Activated CD4-positive, alpha-beta T cell treated with anti-CD3 and anti-CD28 coated beads, Interleukin-2, amount 50 U/mL, for 16 hours (primary cell): ENCODE data around the gene SKAP1.

Experiments used
- DNase-seq: peaks from one replicate; pipeline ENCODE4 v3.0.0-alpha.2; 2020

SKAP1 gene

GRCh38 chr17:48134912-48135480, 295.0 kb downstream of the SKAP1 start:
- no peak for DNase-seq

GRCh38 chr17:48132385-48132784, 297.6 kb downstream of the SKAP1 start:
- no peak for DNase-seq

- DNase-seq, result peak; percentile 74
Measured at GRCh38 chr17:48131216-48131824, 298.7 kb downstream of the SKAP1 start.

GRCh38 chr17:48129981-48130380, 300.0 kb downstream of the SKAP1 start:
- DNase-seq, result no peak

- DNase-seq, result no peak
Measured at GRCh38 chr17:48128400-48128799, 301.6 kb downstream of the SKAP1 start.

GRCh38 chr17:48127371-48128051, 302.5 kb downstream of the SKAP1 start:
- DNase-seq, result no peak

- no peak for DNase-seq
Measured at GRCh38 chr17:48126532-48126850, 303.5 kb downstream of the SKAP1 start.

- no peak for DNase-seq
Measured at GRCh38 chr17:48125829-48126531, 304.0 kb downstream of the SKAP1 start.

- DNase-seq, result peak; percentile 54
Measured at GRCh38 chr17:48123776-48124388, 306.1 kb downstream of the SKAP1 start.

- DNase-seq, result no peak
Measured at GRCh38 chr17:48123111-48123510, 306.9 kb downstream of the SKAP1 start.

GRCh38 chr17:48122665-48123045, 307.4 kb downstream of the SKAP1 start:
- no peak for DNase-seq

- DNase-seq, result no peak
Measured at GRCh38 chr17:48121923-48122664, 307.9 kb downstream of the SKAP1 start.

- DNase-seq, result peak; percentile 47
Measured at GRCh38 chr17:48113201-48113676, 316.8 kb downstream of the SKAP1 start.

GRCh38 chr17:48111937-48112241, 318.1 kb downstream of the SKAP1 start:
- no peak for DNase-seq

- DNase-seq, result no peak
Measured at GRCh38 chr17:48110761-48111160, 319.3 kb downstream of the SKAP1 start.

GRCh38 chr17:48107137-48108055, 322.6 kb downstream of the SKAP1 start, which contains the start of gene SNX11:
TSS of gene SNX11 (plus strand) at chr17:48107766. CDS start at chr17:48112044, 4,278 bp downstream.
- peak; percentile 92 for DNase-seq

GRCh38 chr17:48106802-48107136, 323.2 kb downstream of the SKAP1 start:
- DNase-seq, result no peak

GRCh38 chr17:48104440-48104839, 325.6 kb downstream of the SKAP1 start:
- no peak for DNase-seq

- peak; percentile 38 for DNase-seq
Measured at GRCh38 chr17:48102798-48103715, 327.0 kb downstream of the SKAP1 start.

- DNase-seq, result no peak
Measured at GRCh38 chr17:48102043-48102750, 327.8 kb downstream of the SKAP1 start.
